Activated naive CD4-positive, alpha-beta T cell treated with anti-CD3 and anti-CD28 coated beads, Interleukin-2, amount 50 U/mL, for 16 hours (primary cell): ENCODE results near the gene JADE3.

Source experiments
- DNase-seq: peaks from one replicate; pipeline ENCODE4 v3.0.0-alpha.2; 2020

JADE3 gene

DNA sequence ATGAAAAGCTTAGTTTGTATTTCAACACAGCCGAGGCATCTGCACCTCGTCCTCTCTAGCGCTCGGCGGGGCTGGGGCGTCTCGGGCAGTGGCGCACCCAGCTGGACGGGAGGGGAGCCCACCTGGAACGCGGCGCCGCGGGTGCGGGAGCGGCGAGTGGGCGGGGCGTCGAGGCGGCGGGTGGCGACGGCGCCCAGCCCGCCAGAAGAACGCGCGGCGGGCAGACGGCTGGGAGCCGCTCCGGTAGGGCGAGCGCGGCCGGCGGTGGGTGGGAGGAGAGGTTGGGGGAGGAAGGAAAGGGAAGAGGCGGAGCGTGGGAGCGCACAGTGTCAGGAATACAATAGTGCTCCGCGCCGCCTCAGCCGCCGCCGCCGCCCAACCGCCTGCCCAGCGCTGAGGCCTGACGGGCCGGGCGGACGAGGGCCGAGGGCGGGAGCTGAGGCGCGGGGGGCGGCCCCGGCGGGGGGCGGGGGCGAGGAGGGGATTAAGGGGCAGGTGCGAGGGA lies at the start of gene JADE3:
JADE3 (plus strand) TSS at position 324 of the 505 bp plus-strand sequence. CDS start 72,474 bp downstream, outside the sequence.
- DNase-seq = peak; percentile 21

DNA sequence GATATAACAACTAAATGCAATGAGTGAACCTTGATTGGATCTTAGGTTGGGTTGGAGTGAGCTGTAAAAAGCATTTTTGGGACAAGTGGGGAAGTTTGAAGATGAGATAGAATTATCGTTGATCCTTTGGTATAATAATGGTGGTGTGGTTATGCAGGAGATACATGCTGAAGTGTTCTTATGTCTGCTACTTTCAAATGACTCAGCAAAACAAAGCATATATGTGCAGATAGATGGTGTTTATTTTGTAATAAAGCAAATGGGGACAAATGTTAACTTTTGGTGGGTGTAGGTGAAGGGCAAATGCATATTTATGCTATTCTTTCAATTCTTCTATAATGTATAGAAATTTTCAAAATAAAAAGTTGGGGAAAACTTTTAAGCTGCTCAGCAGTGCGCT lies 49.1 kb upstream of the JADE3 start:
- no peak for DNase-seq

DNA sequence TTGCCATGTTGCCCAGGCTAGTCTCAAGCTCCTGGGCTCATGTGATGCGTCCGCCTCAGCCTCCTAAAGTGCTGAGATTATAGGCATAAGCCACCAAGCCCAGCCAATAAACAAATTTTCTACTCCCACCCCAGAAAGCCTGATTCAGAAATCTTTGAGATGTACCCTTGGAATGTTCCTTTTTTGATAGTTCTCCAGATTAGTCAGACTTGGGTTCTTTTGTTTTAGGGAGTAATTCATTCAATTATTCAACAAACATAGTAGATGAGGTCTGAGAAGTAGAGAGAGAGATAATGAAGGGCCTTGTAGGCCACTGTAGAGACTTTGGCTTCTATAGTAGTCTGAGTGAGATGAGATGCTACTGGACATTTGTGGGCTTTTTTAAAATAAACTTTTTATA lies 47.6 kb upstream of the JADE3 start:
- no peak for DNase-seq

DNA sequence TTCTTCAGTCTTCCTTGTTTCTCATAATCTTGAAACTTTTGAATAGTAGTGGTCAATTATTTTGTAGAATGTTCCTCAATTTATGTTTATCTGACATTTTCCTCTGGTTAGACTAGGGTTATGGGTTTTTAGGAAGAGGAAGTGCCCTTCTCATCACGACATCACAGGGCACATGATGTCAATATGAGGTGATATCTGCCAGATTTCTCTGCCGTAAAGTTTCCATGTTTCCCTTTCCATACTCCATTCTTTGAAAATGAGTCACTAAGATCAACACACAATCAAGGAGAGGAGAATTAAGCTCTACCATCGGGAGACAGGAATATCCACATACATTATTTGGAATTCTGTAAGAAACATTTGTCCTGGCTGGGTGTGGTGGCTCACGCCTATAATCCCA lies 46.9 kb upstream of the JADE3 start:
- DNase-seq = no peak

DNA sequence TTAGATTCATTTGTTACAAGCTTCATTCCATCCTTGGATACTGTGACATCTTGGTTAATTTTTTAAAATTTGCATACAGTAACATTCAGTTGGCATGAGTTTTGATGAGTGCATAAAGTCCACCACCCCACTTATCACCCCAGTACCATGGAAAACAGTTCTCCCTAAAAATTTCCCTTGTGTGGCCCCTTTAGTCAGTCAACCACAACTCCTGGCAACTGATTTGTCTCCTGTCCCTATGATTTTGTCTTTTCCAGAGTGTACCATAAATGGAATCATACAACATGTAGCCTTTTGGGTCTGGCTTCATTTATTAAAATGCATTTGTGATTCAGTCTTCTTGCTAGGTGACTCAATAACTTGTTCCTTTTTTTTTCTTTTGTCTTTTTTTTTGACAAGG lies 45.5 kb upstream of the JADE3 start:
- no peak for DNase-seq

DNA sequence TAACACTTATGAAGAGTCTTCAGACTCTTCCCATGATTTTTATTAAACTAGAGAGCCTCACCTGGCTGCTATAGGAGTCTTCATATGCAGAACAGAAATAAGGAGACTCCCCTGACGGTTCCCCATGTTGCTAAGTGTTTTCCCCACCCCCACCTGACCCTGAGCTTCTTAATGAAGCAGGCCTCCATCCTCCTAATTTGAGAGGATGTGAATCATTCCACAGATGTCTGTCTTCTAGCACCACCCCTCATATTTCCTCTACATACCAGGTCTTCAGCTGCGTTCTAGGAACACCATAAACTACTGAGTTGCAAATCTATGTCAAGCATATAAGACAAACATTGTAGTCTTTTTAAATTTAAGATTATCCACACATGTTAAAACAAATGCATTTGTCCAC lies 38.5 kb upstream of the JADE3 start:
- no peak for DNase-seq

DNA sequence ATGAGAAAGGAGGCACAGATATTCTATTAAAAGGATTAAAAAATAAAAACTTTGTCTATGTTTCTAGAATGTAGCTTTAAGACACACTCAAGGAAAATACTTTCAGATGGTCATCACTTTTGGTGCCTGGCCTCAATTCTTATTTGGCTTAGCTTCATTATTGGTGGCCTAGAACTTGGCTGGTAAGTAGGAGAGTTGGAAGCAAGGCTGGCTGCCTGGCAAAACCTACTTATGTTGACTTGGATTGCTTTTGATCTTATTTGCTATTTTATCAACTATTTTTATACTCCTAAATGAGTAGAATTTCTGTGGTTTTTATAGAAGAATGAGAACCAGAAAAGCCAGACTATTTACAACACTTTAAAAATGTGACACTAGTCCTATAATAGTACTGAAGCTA lies 35.3 kb upstream of the JADE3 start:
- no peak for DNase-seq

DNA sequence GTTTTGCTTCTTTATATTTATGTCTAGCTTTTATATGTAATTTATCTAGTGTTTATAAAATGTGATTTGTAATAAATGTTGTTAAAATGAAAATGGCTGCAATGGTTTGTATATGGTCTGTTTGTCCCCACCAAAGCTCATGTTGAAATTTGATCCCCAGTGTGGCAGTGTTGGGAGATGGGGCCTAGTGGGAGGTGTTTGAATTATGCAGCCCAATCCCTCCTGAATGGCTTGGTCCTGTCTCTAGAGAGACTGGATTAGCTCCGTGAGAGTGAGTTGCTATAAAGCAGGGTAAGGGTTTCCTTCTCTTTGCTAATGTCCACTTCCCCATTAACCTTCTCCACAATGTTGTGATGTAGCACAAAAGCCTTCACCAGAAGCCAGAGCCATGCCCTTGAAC lies 30.0 kb upstream of the JADE3 start:
- DNase-seq = no peak

DNA sequence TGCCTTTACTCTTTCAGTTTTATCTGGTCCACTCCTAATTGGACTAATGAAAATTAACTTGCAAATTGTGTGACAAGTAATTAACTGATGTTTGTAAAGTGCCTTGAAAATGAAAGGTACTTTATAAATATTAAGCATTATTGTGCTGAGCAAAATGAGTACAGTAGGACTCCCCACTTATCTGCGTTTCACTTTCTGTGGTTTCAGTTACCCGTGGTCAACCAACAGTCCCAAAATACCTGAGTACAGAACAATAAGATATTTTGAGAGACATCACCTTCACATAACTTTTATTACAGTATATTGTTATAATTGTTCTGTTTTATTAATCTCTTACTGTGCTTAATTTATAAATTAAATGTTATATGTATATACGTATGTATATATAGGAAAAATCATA lies 27.4 kb upstream of the JADE3 start:
- DNase-seq = no peak

DNA sequence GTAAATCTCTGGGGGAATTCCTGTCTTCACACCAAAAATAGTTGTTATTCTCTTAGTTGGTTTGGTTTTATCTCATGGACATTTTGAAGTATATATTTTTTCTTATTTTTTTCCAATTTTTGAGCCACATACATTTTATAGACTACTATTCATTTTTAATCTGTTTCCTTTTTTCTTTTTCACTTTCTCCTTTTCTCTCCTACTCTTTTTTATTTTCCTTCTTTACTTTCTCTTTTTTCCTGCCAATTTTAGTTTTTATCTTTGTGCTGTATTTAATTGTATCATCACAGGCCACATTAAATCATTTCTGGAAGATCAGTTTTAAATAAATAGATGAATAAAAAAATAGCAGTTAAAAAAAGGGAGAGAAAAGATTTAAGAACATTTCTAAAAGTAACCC lies 14.0 kb upstream of the JADE3 start:
- no peak for DNase-seq

DNA sequence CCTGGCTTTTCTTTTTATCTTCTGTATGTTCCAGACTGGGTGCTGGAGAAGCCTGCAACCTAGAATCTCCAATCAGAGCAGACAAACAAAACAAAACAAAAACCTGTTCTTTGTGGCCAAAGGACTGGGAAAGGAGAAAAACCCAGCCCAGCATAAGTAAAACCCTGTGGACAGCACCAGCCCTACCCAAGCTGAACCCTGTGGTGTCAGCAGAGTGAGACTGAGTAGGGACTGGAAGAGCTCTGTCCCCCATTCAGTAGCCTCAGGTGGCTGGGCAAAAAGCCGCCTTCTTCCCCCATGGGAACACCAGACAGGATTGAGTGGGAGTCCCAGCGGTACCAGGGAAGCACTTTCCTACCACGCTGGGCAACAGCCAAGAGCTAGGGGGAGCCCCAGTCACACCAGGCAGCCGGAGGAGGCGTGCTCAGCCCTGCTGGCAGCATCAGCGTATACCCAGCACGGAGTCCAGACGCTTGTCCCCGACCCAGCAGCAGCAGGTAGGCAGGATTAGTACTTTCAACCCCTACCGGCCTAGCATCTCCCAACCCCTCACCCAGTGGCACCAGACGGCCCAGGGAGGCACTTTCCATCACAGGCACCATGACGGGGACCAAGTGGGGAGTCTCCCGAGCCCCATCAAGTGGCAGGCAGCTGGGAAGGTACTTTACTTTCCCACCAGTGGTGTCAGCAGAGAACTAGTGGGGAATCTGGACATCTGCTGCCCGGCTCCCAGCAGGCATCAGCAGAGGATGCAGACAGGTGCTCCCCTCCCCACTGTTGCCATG lies 8.6 kb upstream of the JADE3 start:
- DNase-seq = peak; percentile 42

DNA sequence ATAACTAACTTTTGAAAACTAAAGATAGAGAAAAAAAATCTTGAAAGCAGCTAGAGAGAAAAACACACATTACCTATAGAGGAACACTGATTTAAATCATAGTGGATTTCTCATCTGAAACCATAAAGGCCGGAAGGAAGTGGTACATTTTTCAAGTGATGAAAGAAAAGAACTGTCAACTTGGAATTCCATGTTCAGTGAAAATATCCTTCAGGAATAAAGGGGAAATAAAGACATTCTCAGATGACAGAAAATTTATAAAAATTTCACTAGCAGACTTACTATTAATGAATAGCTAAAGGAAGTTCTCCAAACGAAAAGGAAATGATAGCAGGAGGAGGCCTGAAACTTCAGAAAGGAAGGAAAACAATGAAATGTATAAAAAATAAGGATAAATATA lies 7.6 kb upstream of the JADE3 start:
- DNase-seq = no peak

DNA sequence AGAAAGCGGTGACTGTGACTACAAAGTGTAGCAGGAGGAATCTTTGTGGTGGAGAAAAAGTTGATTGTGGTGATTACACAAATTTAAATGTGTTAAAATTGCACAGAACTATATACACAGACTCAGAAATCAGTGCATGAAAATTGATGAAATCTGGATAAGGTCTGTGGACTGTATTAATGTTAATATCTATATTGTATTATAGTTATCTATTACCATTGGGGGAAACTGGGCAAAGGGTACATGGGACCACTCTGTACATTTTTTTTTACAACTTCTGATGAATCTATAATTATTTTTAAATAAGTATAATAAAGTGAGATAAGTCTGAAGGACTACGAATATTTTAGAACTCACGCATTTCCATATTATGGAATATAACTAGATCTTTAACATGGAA lies 1.8 kb upstream of the JADE3 start:
- DNase-seq = no peak

DNA sequence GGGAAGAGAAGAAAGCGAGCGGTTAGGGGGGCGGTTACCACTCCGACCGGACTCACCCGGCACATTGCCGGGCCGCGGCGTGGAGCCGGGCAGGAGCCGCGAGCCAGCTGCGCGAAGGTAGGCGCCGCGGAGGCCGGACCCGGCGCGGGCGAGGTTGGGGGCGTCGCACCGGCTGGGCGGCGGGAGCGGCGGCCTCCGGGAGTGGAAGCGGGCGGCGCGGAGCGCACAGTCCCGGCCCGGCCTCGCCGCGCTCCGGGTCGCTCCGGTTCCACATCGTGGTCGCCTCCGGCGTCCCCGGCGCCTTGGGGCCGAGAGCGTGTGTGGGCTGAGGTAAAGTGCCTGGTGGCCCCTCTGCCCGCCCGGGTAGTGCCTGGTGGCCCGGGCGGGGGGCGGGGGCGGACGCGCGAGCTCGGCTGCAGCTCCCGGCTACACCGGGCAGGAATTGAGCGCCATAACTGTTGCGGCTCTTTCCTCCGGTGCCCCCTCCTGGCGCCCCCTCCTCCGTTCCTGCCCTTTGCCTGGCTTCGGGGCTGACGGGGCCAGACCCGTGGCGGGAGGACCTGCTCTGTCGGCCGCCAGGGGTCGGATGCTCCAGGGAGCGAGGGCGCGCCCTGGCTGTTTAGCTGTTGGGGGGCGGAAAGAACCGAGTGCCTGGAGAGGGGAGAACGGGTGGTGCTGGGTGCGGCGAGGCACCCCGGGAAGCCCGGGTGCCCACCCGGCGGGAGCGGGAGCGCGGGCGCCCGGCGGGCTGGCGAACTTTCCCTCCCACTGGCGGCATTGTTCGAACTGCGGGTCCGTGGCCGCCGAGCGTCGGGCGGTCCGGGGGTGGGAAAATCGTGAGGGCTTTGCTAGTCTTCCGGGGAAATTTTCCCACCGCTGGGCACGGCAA lies 626 bp downstream of the JADE3 start:
- DNase-seq = peak; percentile 29

DNA sequence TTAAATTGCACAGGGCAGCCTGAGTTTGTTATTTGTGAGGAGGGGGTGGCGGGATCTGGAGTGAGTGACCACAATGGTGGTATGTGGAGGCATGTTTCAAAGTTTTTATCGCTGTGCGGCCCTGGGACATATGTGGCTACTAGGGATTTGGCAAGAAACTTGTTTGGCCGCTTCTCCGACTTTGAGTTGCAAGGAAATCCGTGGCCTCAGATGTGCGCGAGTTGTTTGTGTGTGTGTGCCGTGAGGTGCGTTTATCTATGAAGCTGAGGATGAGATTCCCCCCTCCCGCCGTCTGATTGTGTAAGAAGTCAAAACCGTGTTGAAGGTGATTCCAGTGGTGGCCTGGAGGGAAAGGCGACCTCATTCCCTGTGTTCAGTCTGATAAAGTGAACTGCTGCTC lies 1.4 kb downstream of the JADE3 start:
- no peak for DNase-seq

DNA sequence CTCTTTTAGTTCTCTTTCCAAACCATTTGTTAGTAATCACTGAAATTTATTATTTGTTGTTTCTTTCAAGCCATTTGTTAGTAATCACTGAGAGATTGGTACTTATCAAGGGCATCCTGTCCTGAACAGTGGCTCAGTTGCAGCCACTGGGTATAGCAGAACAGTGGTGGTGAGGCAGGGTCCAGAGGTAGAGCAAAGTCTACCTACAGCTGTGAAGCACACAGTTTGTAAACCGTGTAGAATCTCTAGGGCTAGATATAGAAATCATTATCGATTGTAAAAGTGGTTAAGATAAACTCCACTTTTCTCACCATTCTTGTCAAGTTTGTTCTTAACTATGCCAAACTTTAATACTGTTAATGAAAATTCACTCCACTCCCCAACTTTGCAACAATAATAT lies 4.1 kb downstream of the JADE3 start:
- no peak for DNase-seq

DNA sequence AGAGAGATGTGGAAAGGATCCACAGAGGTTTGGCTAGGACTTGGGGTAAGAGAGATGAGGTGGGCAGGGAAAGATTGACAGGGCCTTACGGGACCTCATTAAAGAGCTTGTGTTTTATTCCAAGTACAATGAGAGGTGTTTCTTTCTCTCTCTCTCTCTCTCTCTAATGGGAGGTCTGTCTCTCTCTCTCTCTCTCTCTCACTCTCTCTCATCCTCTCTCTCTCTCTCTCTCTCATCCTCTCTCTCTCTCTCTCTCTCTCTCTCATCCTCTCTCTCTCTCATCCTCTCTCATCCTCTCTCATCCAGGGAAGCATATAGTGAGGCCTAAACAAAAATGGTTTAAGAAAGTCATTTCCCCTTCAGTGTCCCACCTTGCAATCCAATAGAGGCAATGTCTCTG lies 5.4 kb downstream of the JADE3 start:
- DNase-seq = no peak

DNA sequence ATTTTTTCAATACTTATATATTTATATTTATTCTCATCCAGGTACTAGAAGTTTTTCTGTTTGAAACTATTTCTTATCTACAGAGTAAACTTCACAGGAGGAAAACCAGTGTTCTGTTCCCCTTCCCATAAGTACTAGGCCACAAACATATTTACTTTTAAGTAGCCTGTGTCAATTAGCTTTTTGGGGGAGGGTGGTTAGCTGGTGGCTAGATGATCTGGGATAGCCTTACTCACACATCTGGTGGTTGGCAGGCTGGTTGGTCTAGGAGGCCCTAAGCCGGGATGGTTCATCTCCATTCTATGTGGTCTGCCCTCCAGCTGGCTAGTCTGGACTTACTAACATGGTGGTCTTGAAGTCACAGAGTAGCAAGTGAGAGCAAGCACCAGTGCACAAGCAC lies 6.2 kb downstream of the JADE3 start:
- no peak for DNase-seq

DNA sequence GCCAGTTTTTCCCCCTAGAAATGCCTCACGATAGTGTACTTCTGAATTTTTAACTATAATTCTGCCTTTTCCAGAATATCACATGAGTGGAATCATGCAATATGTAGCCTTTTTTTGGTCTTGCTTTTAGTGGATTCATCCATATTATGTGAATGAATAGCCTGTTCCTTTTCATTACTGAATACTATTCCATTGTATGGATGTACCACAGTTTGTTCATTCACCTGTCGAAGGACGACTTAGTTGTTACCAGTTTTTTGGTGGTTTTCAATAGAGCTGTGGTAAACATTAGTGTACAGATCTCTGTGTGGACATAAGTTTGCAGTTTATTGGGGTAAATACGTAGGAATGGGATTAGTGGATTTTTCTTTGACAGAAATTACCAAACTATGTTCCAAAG lies 8.0 kb downstream of the JADE3 start:
- DNase-seq = no peak

DNA sequence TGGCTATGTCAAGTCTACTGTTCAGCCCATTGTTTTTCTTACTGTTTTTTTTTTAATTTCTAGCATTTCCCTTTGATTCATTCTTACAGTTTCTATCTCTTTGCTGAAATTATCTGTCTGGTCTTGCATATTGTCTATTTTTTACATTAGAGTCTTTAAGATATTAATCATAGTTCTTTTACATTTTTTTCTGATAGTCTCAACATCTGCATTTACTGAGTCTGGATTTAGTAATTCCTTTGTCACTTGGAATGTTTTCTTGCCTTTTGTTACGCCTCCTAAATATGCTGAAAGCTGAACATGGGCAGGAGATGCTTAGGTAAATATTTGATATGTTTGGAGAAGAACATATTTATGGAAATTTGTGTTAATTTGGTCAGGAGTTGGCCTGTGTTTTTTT lies 10.4 kb downstream of the JADE3 start:
- no peak for DNase-seq

DNA sequence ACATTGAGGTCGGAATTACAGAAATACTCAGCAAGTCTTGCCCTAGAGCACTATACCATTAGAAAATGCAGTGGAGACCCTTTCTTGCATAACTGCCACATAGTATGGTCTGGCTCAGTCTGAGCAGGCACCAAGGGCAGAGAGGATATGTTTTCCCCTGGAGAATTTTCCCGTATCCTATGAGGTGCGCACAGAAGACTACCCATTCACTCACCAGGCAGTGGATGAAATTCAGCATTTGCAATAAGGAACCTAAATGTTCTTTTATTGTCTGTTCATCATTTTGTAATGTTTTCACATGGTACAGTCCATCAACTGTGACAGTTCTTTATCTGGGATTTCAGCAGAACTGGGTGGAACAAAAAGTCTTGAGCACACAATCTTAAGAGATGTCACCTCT lies 15.5 kb downstream of the JADE3 start:
- no peak for DNase-seq

DNA sequence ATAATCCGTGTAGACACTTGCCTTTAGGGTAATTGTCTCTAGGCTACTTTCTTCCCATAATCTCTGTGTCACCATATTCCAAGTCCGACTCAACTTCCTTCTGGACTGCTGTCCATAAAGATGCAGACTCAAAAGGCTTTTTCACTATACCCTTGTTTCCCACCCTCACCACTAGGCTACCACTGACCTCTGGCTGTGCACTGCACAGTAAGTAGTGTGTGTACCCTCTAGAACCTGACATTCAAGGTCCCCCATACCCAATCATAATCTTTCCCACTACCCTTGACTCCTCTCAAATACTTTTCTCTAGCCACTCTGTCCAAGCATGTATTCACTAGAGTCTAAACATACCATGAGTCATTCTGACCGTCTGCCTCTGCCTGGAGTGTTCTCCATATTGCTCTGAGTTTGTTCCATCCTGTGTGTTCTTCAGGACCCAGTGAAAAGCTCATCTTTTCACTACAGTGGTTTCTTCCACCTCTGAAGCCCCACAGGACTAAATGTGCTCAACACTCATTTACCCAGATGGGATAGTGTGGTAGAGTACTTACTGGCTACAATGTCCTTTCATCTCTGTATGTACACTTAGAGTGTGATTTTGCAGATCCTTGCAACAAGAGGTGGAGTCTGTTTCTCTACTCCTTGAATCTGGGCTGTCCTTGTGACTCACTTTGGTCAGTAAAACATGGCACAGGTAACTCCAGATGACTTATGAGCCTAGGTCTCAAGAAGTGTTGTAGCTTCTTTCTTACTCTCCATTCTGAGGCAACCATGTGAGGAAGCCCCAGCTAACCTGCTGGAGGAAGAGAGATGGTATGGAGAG lies 17.4 kb downstream of the JADE3 start:
- no peak for DNase-seq

DNA sequence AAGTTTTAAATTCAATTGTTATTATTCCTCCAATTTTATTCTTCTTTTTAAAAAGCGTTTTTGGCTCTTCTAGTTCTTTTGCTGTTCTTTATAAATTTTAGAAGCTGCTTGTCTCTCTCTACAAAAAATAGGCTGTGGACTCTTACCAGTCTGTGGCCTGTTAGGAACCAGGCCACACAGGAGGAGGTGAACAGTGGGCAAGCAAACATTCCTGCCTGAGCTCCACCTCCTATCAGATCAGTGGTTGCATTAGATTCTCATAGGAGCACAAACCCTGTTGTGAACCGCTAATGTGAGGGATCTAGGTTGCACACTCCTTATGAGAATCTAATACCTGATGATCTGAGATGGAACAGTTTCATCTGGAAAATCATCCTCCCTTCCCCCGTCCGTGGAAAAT lies 23.1 kb downstream of the JADE3 start:
- no peak for DNase-seq
